ENCODE data around the gene KLHDC9. TPM values are rescaled to one million over a fixed set of nuclear protein-coding genes. Genes with fewer than 3 reads are reported as not detected.
"Not testable (repeated sequence)": the region's sequence is repeated elsewhere in the genome, so short reads cannot be mapped to it uniquely, and the experiment has no call there.

The KLHDC9 gene, protein sequence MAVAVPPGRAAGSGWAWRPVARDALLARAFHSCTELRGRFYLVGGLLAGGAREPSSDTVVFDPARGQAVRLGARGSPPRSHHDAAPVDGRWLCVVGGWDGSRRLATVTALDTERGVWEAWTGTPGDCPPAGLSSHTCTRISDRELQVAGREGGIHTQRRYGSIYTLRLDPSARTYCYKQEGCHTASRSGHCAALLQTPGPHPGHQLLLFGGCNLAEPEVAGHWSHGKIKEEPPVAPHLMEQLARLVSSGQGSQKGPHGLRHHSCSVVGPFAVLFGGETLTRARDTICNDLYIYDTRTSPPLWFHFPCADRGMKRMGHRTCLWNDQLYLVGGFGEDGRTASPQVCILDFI
- under 1 TPM in 1 of 2 experiments, not detected in 1; 0.30 TPM for total RNA-seq

GRCh38 chr1:161098210-161099068 lies at the start of gene KLHDC9:
Gene KLHDC9, plus strand, starts transcription at chr1:161098361. Its CDS starts 175 bp downstream, at chr1:161098536.
- POLR2A ChIA-PET: interaction anchor here (0.6 kb wide), 1 partner anchor 32 kb away, joined by 4 read pairs; no protein-coding TSS in a partner anchor
- peak; percentile 73 for DNase-seq
- Mint-ChIP-seq H3K4me3 (peak within 1 kb of the TSS; percentile 74), H3K36me3 (ENCODE audit: low read depth) (peaks cover 20% of the 10 kb centered on the region), H3K27me3 (no peaks in the 10 kb centered on the region), H3K4me1 (peaks cover 23% of the 10 kb centered on the region), H3K27ac (peak within 1 kb of the TSS; percentile 84), H3K9me3 (no peaks in the 10 kb centered on the region)
- CTCF ChIA-PET: interaction anchor here (0.6 to 9.9 kb wide), 36 partner anchors 8 to 878 kb away, joined by 3 to 185 read pairs (median 4); partner anchors contain the start of genes ARHGAP30, DEDD, ITLN2 and NECTIN4

GRCh38 chr1:161048949-161049722 lies 49.0 kb upstream of the KLHDC9 start:
- H3K36me3 Mint-ChIP-seq (ENCODE audit: low read depth): peaks cover 71% of the 10 kb centered on the region
- H3K27ac Mint-ChIP-seq: peak overlapping the region; percentile 48
- ChIA-PET CTCF (interaction anchor here (0.8 to 2.3 kb wide), 3 partner anchors 21 to 49 kb away, joined by 3 to 9 read pairs (median 3); partner anchors contain the start of gene ARHGAP30), POLR2A (no interaction called here)
- DNase-seq: no peak
- H3K4me1 Mint-ChIP-seq: peaks cover 46% of the 10 kb centered on the region
- H3K27me3 Mint-ChIP-seq: no peaks in the 10 kb centered on the region
- no peak overlapping the region for H3K4me3 Mint-ChIP-seq
- H3K9me3 Mint-ChIP-seq: no peaks in the 10 kb centered on the region

DNA sequence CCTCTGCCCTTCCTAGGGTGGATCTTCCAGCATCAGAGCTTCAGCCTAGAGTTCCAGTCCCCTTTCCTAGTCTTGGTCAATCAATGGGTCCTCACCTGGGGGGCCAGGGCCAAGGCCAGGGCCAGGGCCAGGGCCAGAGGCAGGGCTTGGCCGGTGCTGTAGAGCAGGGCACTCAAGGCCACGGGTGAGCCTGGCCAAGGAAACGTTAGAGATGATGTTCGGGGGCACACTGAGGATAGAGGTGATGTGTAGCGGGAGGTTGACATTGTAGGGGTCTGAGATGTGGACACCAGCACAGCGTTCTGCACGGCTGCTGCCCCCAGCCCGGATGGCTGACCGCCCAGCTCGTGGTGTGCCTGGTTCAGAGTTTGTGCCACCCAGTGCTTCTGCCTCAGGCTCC lies 46.9 kb upstream of the KLHDC9 start:
- Mint-ChIP-seq H3K27me3 (no peaks in the 10 kb centered on the region), H3K36me3 (ENCODE audit: low read depth) (peaks cover 74% of the 10 kb centered on the region), H3K9me3 (no peaks in the 10 kb centered on the region), H3K4me3 (no peak overlapping the region), H3K27ac (no peak overlapping the region), H3K4me1 (peaks cover 43% of the 10 kb centered on the region)
- DNase-seq: no peak
- POLR2A ChIA-PET: interaction anchor here (0.7 kb wide), 1 partner anchor 307 kb away, joined by 6 read pairs; no protein-coding TSS in a partner anchor
- CTCF ChIA-PET: interaction anchor here (0.9 to 2.3 kb wide), 4 partner anchors 14 to 47 kb away, joined by 3 to 9 read pairs (median 4); partner anchors contain the start of gene ARHGAP30

DNA sequence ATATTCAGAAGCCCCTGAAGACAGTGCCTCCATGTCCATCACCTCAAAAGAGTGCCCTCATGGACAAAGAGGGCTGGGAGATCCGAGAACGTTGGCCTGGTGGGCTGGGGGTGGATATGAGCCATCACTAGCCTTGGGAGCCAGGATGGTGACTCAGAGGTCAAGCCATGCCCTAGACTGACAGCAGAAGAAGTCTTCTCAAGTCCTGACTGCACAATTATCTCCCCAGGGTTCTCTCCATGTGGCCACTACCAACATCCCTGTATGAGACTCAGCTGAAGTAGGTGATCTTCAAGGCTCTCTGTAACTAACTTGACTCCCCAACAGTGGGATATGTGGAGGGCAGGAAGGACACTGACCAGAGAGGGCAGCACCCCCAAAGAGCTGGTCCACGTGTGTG lies 45.3 kb upstream of the KLHDC9 start:
- ChIA-PET CTCF (interaction anchor here (0.6 kb wide), 1 partner anchor 17 kb away, joined by 3 read pairs; the partner anchor contains the start of gene ARHGAP30), POLR2A (no interaction called here)
- peaks cover 37% of the 10 kb centered on the region for H3K4me1 Mint-ChIP-seq
- DNase-seq: no peak
- H3K36me3 Mint-ChIP-seq (ENCODE audit: low read depth): peaks cover 77% of the 10 kb centered on the region
- H3K4me3 Mint-ChIP-seq: no peak overlapping the region
- peak overlapping the region; percentile 6 for H3K27ac Mint-ChIP-seq
- no peaks in the 10 kb centered on the region for H3K9me3 Mint-ChIP-seq
- no peaks in the 10 kb centered on the region for H3K27me3 Mint-ChIP-seq

GRCh38 chr1:161054232-161054631 lies 43.9 kb upstream of the KLHDC9 start:
- Mint-ChIP-seq H3K27ac (no peak overlapping the region), H3K27me3 (no peaks in the 10 kb centered on the region), H3K4me3 (no peak overlapping the region), H3K9me3 (no peaks in the 10 kb centered on the region), H3K4me1 (peaks cover 29% of the 10 kb centered on the region), H3K36me3 (ENCODE audit: low read depth) (peaks cover 68% of the 10 kb centered on the region)
- ChIA-PET POLR2A (no interaction called here), CTCF (interaction anchor here (1.0 to 3.0 kb wide), 6 partner anchors 9 to 60 kb away, joined by 4 to 13 read pairs (median 6); partner anchors contain the start of genes TSTD1 and USF1)
- DNase-seq: no peak

- ChIA-PET CTCF (interaction anchor here (0.6 to 3.0 kb wide), 9 partner anchors 10 to 130 kb away, joined by 3 to 13 read pairs (median 4); partner anchors contain the start of genes TSTD1 and USF1), POLR2A (no interaction called here)
- Mint-ChIP-seq H3K4me1 (peaks cover 35% of the 10 kb centered on the region), H3K36me3 (ENCODE audit: low read depth) (peaks cover 68% of the 10 kb centered on the region), H3K4me3 (no peak overlapping the region), H3K27ac (no peak overlapping the region), H3K9me3 (no peaks in the 10 kb centered on the region), H3K27me3 (no peaks in the 10 kb centered on the region)
- DNase-seq: no peak
Observed at GRCh38 chr1:161054805-161055204, 43.4 kb upstream of the KLHDC9 start.

GRCh38 chr1:161059293-161059692 lies 38.9 kb upstream of the KLHDC9 start:
- no peaks in the 10 kb centered on the region for H3K9me3 Mint-ChIP-seq
- no peak overlapping the region for H3K27ac Mint-ChIP-seq
- ChIA-PET POLR2A (no interaction called here), CTCF (interaction anchor here (0.8 to 2.0 kb wide), 3 partner anchors 13 to 40 kb away, joined by 3 to 7 read pairs (median 3); partner anchors contain the start of gene USF1)
- no peak for DNase-seq
- peaks cover 66% of the 10 kb centered on the region for H3K36me3 Mint-ChIP-seq (ENCODE audit: low read depth)
- no peaks in the 10 kb centered on the region for H3K27me3 Mint-ChIP-seq
- H3K4me3 Mint-ChIP-seq: no peak overlapping the region
- peaks cover 51% of the 10 kb centered on the region for H3K4me1 Mint-ChIP-seq

GRCh38 chr1:161061419-161061818 lies 36.7 kb upstream of the KLHDC9 start:
- CTCF ChIA-PET: interaction anchor here (1.1 to 1.2 kb wide), 2 partner anchors 11 to 36 kb away, joined by 4 to 7 read pairs; partner anchors contain the start of gene KLHDC9
- peaks cover 61% of the 10 kb centered on the region for H3K4me1 Mint-ChIP-seq

DNA sequence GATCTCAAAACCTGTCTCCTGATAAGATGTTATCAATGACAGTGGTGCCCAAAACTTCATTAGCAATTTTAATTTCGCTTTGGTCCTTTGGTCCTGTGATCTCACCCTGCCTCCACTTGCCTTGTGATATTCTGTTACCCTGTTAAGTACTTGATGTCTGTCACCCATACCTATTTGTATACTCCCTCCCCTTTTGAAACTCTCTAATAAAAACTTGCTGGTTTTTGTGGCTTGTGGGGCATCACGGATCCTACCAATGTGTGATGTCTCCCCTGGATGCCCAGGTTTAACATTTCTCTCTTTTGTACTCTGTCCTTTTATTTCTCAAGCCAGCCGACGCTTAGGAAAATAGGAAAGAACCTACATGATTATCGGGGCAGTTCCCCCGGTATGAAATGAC lies 34.2 kb upstream of the KLHDC9 start:
- peaks cover 67% of the 10 kb centered on the region for H3K36me3 Mint-ChIP-seq (ENCODE audit: low read depth)
- POLR2A ChIA-PET, H3K27me3 Mint-ChIP-seq, DNase-seq, H3K9me3 Mint-ChIP-seq: not testable (repeated sequence)
- CTCF ChIA-PET: interaction anchor here (8.5 kb wide), 1 partner anchor 18 kb away, joined by 50 read pairs; the partner anchor contains the start of gene USF1
- H3K4me1 Mint-ChIP-seq: peaks cover 70% of the 10 kb centered on the region
- H3K27ac Mint-ChIP-seq: peak overlapping the region; percentile 72
- peak overlapping the region; percentile 31 for H3K4me3 Mint-ChIP-seq

More at GRCh38 chr1:161061419-161061818, 36.7 kb upstream of the KLHDC9 start:
- POLR2A ChIA-PET: no interaction called here
- peaks cover 58% of the 10 kb centered on the region for H3K36me3 Mint-ChIP-seq (ENCODE audit: low read depth)
- DNase-seq: no peak
- H3K9me3 Mint-ChIP-seq: no peaks in the 10 kb centered on the region
- no peak overlapping the region for H3K4me3 Mint-ChIP-seq
- no peaks in the 10 kb centered on the region for H3K27me3 Mint-ChIP-seq
- no peak overlapping the region for H3K27ac Mint-ChIP-seq

GRCh38 chr1:161065681-161066080 lies 32.5 kb upstream of the KLHDC9 start:
- H3K27me3 Mint-ChIP-seq, H3K9me3 Mint-ChIP-seq, DNase-seq, POLR2A ChIA-PET, H3K27ac Mint-ChIP-seq: not testable (repeated sequence)
- Mint-ChIP-seq H3K4me1 (peaks cover 67% of the 10 kb centered on the region), H3K36me3 (ENCODE audit: low read depth) (peaks cover 60% of the 10 kb centered on the region), H3K4me3 (peak overlapping the region; percentile 27)
- CTCF ChIA-PET: interaction anchor here (0.7 to 8.5 kb wide), 3 partner anchors 11 to 52 kb away, joined by 3 to 50 read pairs (median 5); partner anchors contain the start of genes NIT1, PFDN2 and USF1

- Mint-ChIP-seq H3K4me3 (peak overlapping the region; percentile 93), H3K36me3 (ENCODE audit: low read depth) (peaks cover 56% of the 10 kb centered on the region), H3K27ac (peak overlapping the region; percentile 99), H3K27me3 (no peaks in the 10 kb centered on the region), H3K4me1 (peaks cover 70% of the 10 kb centered on the region), H3K9me3 (no peaks in the 10 kb centered on the region)
- POLR2A ChIA-PET: interaction anchor here (0.6 kb wide), 1 partner anchor 32 kb away, joined by 4 read pairs; the partner anchor contains the start of gene KLHDC9
- CTCF ChIA-PET: interaction anchor here (1.9 to 13.5 kb wide), 3 partner anchors 12 to 30 kb away, joined by 6 to 185 read pairs (median 50); partner anchors contain the start of genes KLHDC9 and USF1
- no peak for DNase-seq
Observed at GRCh38 chr1:161066694-161067093, 31.5 kb upstream of the KLHDC9 start.
